Kidney (tissue), 14 donors: ENCODE data around the gene OTOG. TPM values are rescaled to one million over a fixed set of nuclear protein-coding genes. Genes with fewer than 3 reads are reported as not detected.

Experiments used
- DNase-seq, 5 donors: peaks; one replicate each; pipeline ENCODE4 v3.0.0-alpha.2; 2013 to 2020
- FAIRE-seq: peaks from 2 replicates; lab custom pipeline; 2012; peaks lifted over from hg19 to GRCh38; lab: Jason Lieb, UNC
- H3K27ac ChIP-seq, 2 donors: one replicate each; pipeline ENCODE4 v1.7.0; 2013; ENCODE audit warnings: low read depth in 2 of 2, low read length in 2 of 2, inconsistent platforms in 1 of 2
- H3K27me3 ChIP-seq: one replicate; pipeline ENCODE4 v1.7.1; 2013; ENCODE audit warnings: low read length, inconsistent platforms; ENCODE audit not compliant: control insufficient read depth, insufficient read depth
- H3K36me3 ChIP-seq, 3 donors: one replicate each; pipeline versions ENCODE4 v1.7.0 to v1.7.1; 2013; ENCODE audit warnings: low read length in 3 of 3, control low read depth in 1 of 3, inconsistent platforms in 1 of 3; ENCODE audit not compliant: insufficient read depth in 3 of 3, control insufficient read depth in 2 of 3
- H3K4me1 ChIP-seq, 3 donors: one replicate each; pipeline versions ENCODE4 v1.7.0 to v1.7.1; 2013; ENCODE audit warnings: low read length in 3 of 3, inconsistent platforms in 1 of 3, low read depth in 1 of 3; ENCODE audit not compliant: control insufficient read depth in 2 of 3, insufficient read depth in 2 of 3
- H3K4me3 ChIP-seq, 3 donors: one replicate each; pipeline versions ENCODE4 v1.7.0 to v1.8.1; 2013; ENCODE audit warnings: low read length in 3 of 3, control low read depth in 1 of 3, inconsistent platforms in 1 of 3
- H3K9ac ChIP-seq, 3 donors: one replicate each; pipeline versions ENCODE4 v1.7.0 to v1.7.1; 2013; ENCODE audit warnings: low read length in 3 of 3, control low read depth in 1 of 3, inconsistent platforms in 1 of 3
- H3K9me3 ChIP-seq, 3 donors: one replicate each; pipeline versions ENCODE4 v1.7.0 to v1.7.1; 2013; ENCODE audit warnings: low read length in 3 of 3, control low read depth in 1 of 3, inconsistent platforms in 1 of 3; ENCODE audit not compliant: control insufficient read depth in 2 of 3, insufficient read depth in 1 of 3
- intact Hi-C: fragments of 100-400 bp; cut with DNase I; formaldehyde crosslinking; loops from one replicate; pipeline ENCODE4 v1.11.1; 2022
- polyA plus RNA-seq: library from polyadenylated mRNA; stranded (reverse); fragments of 350-450 nt; fragmentation: Illumina TruSeq; extraction: RNeasy Lipid Tissue Mini Kit (QIAGEN cat#74804); gene quantifications from one replicate; pipeline ENCODE4 v1.2.3, GENCODE V29; 2014; ENCODE audit warnings: low read depth, low replicate concordance; ENCODE audit not compliant: insufficient read depth
- total RNA-seq: library from RNA; stranded (reverse); fragmentation: NEBNext Ultra II Directional; extraction: Animal tissue kit (Norgen Biotek cat#: 25700); gene quantifications from one replicate; pipeline ENCODE4 v1.2.1, GENCODE V29; 2021
- TF ChIP-seq, protein P1 (sequence below): IDR thresholded peaks from 3 replicates; pipeline ENCODE4 v1.5.1; 2012; ENCODE audit warnings: mild to moderate bottlenecking, moderate library complexity, borderline replicate concordance; ENCODE audit not compliant: insufficient read depth; ENCODE audit errors: extremely low read depth
- donor health status: control.
- donor health status: control.
- donor health status: control.
- donor health status: control.
- donor health status: control.
- donor health status: DM: yes; HTN: yes; CAD: no.
- donor health status: Normal renal cell carcinoma (clear cell type).

Gene OTOG
- total and polyA plus RNA-seq, 2 donors from 2014 or later = 0.06 TPM; not detected in 1

DNA sequence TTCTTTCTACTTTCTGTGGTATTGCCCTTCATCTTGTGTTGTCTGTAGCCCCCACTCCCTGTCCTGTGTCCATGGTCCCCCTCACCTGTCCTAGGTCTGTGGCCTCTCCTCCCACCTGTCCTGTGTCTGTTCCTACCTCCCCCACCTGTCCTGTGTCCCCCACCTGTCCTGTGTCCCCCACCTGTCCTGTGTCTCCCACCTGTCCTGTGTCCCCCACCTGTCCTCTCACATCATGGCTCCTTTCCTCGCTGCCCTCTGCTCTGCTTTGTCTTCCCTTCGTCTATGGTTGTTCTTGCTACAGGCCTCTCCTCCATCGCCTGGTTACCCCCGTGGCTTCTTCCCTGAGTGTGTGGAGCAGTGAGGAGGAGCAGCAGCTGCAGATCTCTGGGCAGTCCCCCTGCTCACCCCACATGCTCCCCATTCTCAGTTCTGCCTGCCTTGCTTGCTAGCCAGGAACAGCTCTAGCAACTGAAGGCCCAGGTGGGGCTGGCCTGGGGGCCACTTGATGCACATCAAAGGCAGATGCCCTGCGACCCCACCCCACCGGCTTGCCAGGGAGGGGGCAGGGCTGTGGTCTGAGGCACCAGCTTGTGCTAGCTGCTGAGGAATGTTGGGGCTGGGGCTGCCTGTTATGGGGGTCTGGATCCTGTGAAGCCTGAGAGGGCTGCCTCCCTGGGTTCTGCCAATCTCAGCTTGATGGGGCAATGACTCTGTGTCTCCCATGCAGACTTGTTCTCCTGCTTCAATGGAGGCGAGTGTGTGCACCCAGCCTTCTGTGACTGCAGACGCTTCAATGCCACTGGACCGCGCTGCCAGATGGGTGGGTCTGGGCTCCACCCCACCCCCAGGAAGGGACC, 5.6 kb downstream of the OTOG start:
- Histone ChIP-seq H3K9ac (no peak overlapping the region), H3K4me1 (no peaks in the 10 kb centered on the region), H3K4me3 (no peak overlapping the region), H3K27me3 (no peaks in the 10 kb centered on the region), H3K36me3 (no peaks in the 10 kb centered on the region), H3K9me3 (no peaks in the 10 kb centered on the region), H3K27ac (no peak overlapping the region)
- DNase-seq (peak in 1 of 5 donors; percentile 58), FAIRE-seq (no peak)
- intact Hi-C loops = no loop called here
- TF ChIP-seq, protein P1, sequence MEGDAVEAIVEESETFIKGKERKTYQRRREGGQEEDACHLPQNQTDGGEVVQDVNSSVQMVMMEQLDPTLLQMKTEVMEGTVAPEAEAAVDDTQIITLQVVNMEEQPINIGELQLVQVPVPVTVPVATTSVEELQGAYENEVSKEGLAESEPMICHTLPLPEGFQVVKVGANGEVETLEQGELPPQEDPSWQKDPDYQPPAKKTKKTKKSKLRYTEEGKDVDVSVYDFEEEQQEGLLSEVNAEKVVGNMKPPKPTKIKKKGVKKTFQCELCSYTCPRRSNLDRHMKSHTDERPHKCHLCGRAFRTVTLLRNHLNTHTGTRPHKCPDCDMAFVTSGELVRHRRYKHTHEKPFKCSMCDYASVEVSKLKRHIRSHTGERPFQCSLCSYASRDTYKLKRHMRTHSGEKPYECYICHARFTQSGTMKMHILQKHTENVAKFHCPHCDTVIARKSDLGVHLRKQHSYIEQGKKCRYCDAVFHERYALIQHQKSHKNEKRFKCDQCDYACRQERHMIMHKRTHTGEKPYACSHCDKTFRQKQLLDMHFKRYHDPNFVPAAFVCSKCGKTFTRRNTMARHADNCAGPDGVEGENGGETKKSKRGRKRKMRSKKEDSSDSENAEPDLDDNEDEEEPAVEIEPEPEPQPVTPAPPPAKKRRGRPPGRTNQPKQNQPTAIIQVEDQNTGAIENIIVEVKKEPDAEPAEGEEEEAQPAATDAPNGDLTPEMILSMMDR = no peak

DNA sequence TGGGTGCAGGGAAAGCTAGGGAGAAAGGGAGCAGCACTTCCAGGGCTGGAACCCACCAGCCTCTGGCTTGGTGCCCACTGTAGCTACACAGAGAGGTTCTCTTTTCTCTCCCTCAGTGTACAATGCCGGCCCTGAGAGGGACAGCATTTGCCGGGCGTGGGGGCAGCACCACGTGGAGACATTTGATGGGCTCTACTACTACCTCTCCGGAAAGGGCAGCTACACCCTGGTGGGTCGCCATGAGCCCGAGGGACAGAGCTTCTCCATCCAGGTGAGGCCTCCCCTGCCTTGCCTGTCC, 6.1 kb downstream of the OTOG start:
- no peak overlapping the region for H3K9ac ChIP-seq
- H3K27me3 ChIP-seq = no peaks in the 10 kb centered on the region
- DNase-seq (peak in 1 of 5 donors; percentile 56), FAIRE-seq (no peak)
- no peak overlapping the region for H3K27ac ChIP-seq
- no peaks in the 10 kb centered on the region for H3K4me1 ChIP-seq
- intact Hi-C loops = no loop called here
- no peak overlapping the region for H3K4me3 ChIP-seq
- H3K9me3 ChIP-seq = no peaks in the 10 kb centered on the region
- TF ChIP-seq, protein P1 = no peak
- no peaks in the 10 kb centered on the region for H3K36me3 ChIP-seq

DNA sequence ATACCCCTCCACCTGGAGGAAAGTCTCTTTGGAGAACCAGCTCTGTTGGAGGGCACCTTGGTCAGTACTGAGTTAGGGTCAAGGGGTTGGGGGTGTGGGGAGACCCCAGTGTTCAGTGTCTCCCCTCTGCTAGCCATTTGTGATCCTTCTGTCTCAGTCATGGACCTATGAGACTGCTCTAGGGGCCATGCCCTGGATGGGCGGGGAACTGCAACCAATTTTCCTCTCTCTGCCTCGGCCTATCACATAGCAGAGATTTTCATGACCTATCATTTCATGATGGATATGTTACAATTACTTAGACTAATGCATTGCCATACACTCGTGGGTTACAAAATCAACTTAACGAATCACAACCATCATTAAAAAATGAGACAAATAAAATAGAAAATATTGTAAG, 7.4 kb downstream of the OTOG start:
- Histone ChIP-seq H3K4me3 (no peak overlapping the region), H3K9ac (no peak overlapping the region), H3K36me3 (no peaks in the 10 kb centered on the region), H3K9me3 (no peaks in the 10 kb centered on the region), H3K4me1 (no peaks in the 10 kb centered on the region), H3K27ac (no peak overlapping the region), H3K27me3 (no peaks in the 10 kb centered on the region)
- TF ChIP-seq, protein P1 = no peak
- FAIRE-seq = no peak
- peak in 1 of 5 donors; percentile 18 for DNase-seq
- intact Hi-C loops = no loop called here
